A204.1 (cell line): ENCODE results near the gene BMP3.
"Not testable (repeated sequence)": the region's sequence is repeated elsewhere in the genome, so short reads cannot be mapped to it uniquely, and the experiment has no call there.

Experiments used
- FAIRE-seq: peaks from 2 replicates; lab custom pipeline; 2012; peaks lifted over from hg19 to GRCh38; lab: Jason Lieb, UNC

BMP3 gene, protein sequence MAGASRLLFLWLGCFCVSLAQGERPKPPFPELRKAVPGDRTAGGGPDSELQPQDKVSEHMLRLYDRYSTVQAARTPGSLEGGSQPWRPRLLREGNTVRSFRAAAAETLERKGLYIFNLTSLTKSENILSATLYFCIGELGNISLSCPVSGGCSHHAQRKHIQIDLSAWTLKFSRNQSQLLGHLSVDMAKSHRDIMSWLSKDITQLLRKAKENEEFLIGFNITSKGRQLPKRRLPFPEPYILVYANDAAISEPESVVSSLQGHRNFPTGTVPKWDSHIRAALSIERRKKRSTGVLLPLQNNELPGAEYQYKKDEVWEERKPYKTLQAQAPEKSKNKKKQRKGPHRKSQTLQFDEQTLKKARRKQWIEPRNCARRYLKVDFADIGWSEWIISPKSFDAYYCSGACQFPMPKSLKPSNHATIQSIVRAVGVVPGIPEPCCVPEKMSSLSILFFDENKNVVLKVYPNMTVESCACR

DNA sequence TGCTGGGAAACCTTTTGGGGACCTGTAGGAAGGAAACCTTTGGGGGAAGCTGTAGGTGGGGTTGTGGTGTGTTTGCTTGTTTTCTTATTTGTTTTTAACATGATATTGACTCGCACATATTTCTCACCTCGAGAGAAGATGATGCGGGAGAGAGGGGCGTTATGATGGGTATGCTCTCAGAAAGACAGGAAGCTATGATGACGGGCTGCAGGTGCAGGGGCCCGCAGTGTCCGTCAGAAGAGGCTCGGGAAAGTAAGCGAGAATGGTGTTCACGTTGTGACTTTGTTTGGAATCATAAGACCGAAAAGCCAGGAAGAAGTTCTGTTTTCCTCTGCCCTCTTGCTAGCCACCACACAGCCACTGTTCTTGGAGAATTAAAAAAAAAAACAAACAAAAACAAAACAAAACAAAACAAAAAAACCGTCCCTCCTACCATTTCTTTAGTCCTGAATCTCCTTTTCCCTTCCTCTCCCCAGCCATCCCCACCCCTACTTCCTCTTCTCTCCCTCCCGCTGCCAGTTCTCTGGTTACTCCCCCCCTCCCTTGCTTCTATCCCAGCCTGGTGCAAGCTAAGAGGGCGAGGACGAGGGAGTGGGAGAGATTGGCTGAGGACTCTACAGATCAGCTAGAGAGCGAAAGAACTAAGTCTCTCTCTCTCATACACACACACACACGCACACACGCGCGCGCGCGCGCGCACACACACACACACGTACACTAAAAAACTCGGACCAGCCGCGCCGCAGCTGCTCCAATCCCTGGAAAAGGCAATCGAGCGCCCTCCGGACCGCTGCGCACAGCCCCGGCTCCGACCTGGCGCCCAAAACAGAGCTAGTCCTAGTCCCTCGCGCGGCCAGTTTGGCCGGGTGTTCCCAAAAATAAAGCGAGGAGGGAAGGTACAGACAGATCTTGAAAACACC, at the start of gene BMP3:
BMP3 (plus strand) TSS at position 648 of the 920 bp plus-strand sequence. CDS start 577 bp downstream, outside the sequence.
- FAIRE-seq, result no peak

DNA sequence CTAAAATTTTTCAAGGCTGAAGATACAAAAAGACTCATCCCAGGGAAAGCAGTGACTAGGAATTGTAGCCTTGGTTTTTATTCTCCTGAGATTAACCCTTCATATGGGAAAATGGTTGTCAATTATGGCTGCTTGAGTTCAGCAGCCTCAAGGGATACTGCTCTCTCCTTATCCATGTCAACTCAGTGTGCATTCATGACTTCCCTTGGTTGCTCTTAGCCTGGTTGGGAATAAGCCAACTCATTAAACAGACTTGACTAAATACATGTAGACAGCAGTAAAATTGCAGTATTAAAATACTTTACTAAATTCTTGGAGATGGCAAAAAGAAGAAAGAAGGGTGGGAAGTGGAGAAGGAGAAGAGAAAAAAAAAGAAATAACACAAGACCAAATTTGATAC, 44.5 kb upstream of the BMP3 start:
- FAIRE-seq, result no peak

DNA sequence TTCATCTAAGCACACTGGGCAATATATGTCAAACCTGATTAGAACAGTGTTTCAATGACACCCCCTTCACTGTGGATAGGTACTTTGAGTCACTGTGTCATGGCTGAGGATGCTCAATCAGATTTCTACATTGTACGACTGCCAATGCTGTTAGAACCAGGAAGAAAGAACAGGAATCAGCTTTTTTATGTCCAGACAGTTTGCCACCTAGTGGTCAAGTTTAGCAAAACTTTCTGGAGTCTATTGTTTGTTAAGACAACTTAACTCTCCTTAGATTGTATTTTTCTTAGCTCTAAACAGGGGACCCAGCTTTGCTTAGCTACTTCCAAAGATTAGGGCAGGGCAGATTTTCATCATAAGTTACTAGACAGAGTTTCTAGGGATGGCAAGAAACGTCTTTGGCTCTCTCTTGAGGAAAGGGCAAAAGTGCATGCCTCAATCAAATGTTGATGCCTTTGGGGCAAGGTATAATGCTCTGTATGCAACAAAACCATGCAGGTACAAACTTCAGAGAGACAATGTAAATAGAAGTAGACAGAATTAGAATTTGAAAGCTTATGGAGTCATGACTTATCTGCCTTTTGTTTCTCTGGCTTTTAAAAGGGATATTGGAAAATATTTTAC, 40.5 kb upstream of the BMP3 start:
- peak; percentile 86 for FAIRE-seq

DNA sequence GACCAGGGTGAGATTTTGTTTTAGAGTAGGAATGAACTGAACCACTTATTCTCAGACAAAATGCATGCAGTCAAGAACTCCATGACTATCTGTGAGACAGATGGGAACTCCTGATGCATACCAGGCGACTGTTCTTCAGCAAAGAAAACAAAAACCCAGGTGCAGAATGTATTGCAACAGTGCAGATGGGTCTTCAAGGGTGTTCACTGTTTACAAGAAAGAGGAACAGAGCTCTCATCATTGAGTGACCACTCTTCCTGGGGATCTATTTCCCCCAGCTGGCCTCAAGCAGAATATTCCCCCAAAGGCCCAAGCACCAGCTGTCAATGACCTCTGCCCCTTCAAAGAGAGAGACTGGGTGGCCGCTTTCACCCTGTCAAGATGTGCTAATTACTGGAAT, 39.7 kb upstream of the BMP3 start:
- no peak for FAIRE-seq

DNA sequence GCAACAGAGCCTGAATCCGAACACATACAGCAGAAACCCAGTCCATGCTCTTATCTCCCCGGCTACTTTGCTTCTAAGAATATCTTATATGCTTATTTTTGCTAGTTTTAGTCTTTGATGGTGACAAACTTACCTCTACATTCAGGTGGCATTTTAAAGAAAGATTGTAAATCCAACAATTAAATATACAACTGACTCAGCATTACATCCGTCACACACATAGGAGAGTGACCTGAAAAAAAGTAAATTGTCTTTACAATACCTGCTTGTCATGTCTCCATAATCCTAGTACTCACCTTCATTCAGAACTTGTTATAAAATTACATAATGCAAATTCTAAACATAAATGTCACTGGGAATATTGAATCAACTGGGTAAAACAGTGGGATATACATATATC, 30.6 kb upstream of the BMP3 start:
- FAIRE-seq, result no peak

DNA sequence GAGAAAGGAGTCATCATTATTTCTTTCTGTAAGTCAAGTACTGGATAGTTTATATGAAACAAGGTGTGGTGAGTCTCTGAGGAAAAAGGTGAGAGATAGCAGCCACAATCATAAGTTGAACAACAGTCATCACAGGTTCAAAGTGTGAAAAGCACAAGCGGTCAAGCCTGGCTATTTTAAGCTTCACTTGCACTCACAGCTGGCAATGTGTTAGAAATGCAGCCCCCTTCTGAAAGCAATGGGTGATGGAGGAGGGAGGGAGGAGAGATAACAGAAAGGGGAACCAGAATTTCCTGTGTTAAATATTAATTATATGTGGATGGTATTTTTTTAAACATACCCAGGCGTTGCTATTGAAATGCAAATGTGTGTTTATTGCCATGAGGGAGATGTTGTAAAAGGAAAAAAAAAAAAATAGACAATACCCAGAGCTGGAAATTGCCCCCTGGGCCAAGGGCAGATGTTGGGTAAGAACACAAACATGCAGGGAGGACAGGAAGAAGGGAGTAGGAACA, 26.9 kb upstream of the BMP3 start:
- no peak for FAIRE-seq

DNA sequence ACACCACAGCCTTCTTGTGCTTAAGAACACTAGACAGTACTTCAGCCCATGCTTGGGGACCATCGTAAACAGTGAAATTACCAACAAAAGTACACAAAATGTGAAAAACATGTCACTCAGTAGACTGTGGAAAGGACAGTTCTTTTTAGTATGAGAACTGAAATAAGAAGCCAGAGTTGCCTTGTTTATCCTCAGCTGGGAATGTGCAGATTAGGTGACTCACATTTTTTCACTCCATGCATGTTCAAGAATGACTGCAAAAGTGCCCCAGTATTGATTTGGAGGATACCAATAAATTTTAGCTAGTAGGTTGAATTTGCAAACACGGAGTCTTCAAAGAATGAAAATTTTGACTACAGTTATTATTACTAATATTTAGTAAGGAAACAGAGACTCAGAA, 23.1 kb upstream of the BMP3 start:
- no peak for FAIRE-seq

DNA sequence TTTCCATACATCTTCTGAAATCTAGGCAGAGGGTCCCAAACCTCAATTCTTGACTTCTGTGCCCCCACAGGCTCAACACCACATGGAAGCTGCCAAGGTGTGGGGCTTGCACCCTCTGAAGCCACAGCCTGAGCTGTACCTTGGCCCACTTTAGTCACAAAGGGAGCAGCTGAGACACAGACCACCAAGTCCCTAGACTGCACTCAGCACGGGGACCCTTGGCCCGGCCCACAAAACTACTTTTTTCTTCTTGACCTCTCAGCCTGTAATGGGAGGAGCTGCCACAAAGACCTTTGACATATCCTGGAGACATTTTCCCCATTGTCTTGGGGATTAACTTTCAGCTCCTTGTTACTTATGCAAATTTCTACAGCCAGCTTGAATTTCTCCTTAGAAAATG, 13.9 kb upstream of the BMP3 start:
- FAIRE-seq, result not testable (repeated sequence)

DNA sequence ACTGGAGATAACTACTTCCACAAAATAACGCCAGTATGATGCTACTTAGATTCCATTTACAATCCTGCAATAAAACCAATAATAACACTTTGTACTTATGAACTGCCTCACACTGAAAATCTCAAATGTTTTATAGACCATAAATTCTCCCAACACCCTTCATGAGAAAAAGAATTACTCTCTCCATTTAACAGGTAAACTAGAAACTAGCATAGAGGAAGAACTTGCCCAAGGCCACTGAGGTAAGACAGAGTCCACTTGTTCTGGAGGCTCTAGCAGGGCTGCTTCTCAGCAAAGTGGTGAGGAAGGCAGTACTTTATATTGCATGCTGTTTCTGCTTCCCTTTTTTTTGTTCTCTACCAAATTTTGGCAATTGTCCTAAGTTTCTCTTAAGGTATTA, 11.5 kb upstream of the BMP3 start:
- FAIRE-seq, result no peak

DNA sequence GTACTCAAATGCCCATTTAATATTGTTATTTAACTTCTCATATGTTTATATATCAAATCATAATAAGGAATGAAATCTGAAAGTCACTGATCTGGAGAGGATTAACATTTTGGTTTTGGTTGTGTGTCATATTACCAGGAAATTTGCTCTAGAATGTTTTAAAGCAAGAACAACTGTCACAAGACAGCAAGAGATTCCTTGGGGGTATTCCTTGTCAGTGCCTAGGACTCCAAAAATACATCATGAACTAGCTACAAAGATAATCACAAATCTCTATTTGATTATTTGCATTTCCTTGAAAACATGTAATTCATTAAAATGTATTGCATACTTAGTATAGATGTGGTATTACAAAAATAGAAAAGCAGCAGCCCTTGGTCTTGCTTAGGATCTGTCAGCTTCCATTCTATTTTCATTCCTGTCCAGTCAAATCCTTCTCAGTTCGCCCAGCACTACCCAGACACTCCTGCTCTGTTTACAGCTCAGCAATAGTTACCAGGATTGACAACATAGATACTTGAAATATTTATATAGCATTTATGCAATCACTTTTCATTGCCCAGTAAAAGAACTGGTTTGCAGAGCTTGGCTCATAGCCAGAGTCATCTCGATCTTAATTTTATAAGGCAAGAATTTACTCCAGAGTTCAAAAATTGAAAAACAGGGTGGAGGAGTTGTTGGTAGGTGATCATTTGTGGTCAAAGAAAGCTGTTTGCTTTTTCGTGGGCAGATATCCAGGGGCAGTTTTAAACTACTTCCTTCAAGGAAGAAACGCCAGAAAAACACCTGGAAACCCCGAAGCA, 9.2 kb upstream of the BMP3 start:
- no peak for FAIRE-seq

DNA sequence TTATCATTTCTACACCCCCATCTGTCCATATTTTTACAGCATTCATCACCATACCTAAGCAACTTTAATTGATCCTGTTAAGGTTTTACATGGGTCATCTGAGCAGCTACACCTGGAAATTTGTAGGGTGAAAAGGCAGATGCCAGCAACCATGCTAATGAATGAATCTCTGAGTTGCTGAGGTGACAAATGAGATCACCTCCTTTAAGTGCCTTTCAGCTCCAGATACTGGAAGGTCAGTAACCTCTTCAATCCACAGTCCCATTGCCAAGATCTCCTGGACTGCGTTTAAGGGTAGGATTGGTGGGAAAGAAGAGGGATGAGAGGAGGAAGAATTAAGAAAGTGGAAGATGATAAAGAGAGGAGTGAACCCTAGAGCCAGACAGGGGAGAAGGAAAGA, 8.5 kb upstream of the BMP3 start:
- FAIRE-seq, result no peak

DNA sequence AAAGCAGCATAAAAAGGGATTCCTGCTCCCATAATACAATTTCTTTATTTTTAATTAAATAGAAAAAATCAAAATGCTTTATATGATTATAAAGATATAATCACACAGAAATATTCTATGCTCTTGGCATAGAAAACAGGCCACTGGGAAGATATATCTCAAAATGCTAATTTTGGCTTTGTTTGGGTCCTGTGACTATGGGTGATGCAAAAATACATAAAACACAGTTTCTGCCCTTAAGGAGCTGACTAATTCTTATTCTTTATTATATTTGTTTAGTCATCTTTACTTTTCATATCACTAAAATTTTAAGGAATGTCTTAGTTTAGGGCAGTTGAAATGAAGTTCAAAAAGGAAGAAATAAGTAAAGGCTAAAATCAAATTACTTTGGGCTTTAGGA, 7.0 kb upstream of the BMP3 start:
- FAIRE-seq, result no peak

DNA sequence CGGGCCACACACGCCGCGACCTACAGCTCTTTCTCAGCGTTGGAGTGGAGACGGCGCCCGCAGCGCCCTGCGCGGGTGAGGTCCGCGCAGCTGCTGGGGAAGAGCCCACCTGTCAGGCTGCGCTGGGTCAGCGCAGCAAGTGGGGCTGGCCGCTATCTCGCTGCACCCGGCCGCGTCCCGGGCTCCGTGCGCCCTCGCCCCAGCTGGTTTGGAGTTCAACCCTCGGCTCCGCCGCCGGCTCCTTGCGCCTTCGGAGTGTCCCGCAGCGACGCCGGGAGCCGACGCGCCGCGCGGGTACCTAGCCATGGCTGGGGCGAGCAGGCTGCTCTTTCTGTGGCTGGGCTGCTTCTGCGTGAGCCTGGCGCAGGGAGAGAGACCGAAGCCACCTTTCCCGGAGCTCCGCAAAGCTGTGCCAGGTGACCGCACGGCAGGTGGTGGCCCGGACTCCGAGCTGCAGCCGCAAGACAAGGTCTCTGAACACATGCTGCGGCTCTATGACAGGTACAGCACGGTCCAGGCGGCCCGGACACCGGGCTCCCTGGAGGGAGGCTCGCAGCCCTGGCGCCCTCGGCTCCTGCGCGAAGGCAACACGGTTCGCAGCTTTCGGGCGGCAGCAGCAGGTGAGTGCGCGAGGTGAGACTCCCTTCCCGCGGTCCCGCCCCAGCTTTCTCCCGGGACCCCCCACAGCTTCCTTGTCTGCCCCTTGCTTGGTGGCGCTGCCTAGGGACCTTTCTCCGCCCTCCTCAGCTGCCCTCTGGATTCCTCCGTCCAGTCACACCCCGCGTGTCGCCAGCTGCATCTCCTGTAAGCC, 678 bp downstream of the BMP3 start:
- FAIRE-seq, result no peak

DNA sequence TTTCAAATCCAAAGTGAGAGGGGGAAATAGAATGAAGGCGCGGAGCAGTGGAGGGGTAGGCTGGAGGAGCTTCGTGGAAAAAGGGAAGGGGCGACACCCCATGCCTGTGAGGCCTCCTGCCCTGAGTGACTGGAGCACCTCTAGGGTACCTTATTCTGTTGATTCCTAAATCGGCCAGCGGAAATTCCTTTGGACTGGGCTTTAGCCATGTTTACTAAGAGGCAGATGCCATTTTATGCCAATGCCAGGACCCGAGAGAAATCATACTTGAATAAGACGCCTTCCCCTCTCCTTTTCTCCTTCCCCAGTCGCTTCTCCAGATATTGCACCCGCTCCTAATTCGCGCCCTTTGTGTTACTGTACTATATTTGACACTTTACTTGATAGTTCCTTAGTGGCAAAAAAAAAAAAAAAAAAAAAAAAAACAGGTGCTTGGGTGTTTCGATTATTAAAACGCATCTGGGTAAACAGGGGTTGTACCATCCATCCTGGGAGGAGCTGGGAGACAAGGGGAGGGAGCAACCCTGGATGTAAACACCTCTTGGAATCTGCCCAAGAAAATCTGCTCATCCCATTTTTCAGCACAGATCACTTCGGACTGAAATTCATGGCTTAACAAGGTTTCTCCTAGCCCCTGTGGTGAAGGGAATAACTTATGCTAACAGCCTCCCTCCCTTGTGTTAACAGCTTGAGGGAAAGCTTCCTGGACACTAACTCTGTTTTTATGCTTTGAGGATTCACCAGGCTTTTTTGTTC, 1.5 kb downstream of the BMP3 start:
- FAIRE-seq, result no peak

DNA sequence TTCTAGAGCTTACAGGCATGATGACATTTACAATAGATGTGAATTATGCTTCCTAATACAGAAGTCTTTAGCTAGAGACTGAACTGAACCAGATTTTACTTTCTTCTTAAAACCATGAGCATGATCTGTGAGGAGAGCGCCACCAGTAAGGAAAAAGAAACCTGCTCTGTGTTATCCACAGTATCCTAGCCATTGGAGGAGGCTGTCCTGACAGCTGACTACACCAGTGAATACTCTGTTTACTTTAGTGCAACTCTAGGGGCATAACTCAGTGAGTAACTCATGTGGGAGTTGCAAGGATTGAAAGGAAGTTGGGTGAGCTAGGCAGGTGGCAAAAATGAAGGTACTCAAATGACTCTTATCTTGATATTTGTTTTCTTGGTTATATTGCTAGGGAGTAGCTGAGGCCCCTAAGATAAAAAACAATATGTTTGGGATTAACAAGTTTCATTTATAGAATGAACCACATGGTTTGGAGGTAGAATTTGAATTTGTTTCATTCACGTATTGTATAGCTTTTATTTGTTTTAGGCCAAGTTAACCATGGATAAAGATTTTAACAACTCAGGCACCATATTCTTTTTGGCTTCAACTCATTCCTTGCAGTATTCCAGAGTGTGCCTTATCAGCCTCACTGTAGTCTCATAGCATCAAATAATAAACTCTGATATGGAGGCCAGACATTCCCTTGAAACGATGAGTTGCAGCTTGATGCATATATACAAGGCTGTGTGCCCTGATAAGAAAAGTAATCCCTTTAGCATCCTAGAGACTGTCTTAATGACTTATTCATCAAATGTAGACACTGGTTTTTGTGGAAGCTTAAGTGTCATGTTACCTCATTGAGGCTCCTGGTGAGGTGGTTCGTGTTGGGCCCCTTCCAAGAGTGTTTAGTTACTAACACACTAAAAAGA, 2.5 kb downstream of the BMP3 start:
- no peak for FAIRE-seq

DNA sequence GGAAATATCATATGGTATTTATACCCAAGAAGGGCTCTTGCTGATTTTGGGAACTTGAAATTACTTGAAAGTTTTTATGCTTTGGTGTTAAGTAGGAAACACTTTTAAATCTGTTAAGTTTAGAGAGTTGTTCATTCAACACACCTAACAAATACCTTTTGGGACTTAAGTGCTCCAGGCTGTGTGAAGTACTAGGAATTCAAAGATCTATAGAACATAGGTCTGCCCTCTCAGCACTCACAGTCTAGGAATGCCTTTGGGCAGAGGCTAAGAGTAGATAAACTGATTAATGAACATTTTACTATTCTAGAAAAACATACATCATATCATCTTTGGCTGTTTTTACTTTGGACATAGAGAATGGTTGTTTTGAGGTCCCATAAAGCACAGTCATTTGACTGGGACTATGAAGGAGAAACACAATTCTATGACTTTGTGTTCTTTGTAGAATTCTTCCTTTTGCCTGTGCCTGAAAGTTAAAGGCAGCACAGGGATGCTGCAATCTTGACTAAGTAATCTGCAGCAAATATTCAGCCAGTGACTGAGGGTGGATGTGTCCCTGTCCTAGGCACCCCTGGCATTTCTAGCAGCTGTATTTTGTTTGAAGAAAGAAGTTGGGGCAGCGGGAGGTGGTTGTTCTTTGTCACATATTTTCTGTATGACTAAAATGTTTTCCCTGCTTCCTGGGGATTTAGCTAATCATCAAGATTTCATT, 8.3 kb downstream of the BMP3 start:
- FAIRE-seq, result no peak

DNA sequence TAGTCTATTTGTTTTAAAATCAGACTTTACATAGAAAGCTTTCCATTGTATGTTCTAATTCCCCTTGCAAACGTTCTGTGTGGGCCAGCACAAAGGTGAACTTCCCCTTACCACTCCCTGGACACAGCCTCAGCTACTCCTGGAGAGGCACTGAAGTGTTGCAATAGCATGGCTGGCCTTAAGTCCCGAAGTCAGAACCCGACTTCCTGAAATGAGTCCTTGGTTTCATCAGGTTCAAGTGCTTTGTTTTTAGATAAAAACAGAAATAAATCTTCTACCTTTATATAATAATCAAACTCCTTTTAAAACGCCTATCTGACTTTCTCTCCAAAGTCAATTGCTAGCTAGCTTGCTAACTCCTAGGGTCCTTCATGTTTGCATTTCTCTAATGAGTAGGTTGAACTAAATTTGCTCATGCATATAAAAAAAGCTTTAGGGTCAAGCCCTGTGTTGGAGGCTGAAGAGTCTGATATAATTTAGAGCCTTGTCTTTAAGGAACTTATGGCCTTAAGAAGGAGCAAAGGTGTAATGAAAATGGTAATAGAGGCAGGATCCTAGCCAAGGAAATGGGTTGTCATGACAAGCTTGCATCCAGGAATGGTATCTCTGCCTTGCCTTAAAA, 9.0 kb downstream of the BMP3 start:
- FAIRE-seq, result no peak
